Inflammatory macrophage treated with lipopolysaccharide for 1 hour (primary cell): ENCODE measurements around the gene CDK5RAP3.
"Not testable (repeated sequence)": the region's sequence is repeated elsewhere in the genome, so short reads cannot be mapped to it uniquely, and the experiment has no call there.

Experiments
- DNase-seq, 2 donors: peaks; one replicate each; pipeline ENCODE4 v3.0.0-alpha.2; 2020 to 2022

Gene CDK5RAP3

DNA sequence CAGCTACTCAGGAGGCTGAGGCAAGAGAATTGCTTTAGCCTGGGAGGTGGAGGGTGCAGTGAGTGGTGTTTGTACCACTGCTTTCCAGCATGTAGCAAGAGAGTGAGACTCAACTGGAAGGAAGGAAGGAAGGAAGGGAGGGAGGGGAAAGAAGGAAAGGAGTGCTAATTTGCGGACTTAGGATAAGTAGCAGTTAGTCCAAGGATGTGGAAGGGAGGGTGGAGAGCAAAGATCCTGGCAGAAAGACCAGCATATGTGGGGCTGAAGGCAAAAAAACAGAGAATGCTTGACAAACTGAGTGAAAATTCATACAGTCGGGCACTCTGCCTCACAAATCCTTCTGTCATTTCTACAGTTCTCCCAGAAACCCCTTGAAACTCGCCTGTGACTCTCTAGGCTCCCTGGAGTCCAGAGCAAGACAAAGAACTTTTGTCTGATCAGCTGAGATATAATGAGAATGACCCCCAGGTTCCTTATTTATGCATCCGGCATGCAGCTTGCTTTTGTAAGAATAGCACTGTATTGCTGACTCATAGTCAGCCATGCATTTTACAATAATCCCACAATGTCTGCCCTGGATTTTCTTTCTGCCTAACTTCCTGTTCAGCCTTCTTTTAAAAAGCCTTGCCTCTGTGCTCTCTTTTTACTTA lies 31.5 kb downstream of the CDK5RAP3 start:
- DNase-seq = peak; percentile 87 to 95

DNA sequence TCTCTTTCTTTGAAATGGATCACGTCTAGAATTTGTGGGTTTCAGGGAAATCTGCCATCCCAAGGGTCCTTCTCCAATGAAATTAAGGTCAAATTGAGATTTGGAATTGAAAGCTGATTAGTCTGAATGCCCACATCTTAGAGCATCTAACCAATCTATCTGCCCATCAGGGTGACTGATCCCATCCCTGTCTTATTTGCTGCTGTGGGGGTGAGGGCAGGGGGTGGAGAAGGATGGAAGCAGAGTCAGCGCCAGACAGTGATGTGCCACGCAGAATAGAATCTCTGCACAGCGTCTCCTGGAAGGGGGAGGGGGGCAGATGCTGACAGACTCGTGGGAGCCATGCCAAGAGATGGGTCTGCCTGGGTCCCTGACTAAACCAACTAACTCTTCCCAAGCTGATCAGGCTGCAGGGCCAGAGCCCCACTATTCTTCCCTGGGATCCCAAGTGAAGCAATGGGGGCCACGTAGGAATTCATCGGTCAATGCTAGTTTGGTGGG lies 32.1 kb downstream of the CDK5RAP3 start:
- DNase-seq = no peak

DNA sequence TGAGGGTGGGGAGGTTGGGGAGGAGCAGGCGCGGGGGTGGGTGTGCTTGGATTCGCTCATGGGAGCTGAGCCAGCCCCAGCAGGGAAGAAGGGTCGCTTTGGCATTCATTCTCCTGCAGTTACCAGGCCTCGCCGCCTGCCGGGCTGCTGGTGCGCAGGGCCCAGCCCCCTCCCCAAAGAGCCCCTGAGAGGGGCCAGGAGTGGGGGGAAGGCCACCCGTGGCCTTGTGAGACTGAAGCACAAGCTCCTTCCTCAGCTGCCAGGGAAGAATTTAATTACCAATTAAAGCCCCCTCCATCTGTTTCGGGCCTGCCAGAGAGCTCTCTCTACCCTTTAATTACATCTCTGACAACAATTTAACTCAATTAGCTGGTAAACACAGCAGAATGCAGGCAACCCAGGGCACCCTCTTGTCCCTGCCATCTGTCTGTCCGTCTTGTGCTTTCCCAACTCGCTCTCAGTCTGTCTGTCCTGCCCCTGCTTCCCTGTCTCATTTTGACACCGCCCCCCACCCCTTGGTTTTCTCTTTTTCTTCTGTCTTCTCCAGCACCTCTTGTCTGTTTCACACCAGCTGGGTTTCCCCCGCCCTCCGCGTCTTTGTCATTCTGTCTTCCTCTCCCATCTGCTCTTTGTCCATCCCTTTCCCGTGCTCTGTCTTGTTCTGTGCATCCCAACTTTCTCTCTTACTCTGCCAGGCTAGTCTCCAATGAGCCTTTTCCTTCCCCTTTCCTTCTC lies 32.7 kb downstream of the CDK5RAP3 start:
- peak; percentile 36 to 56 for DNase-seq

DNA sequence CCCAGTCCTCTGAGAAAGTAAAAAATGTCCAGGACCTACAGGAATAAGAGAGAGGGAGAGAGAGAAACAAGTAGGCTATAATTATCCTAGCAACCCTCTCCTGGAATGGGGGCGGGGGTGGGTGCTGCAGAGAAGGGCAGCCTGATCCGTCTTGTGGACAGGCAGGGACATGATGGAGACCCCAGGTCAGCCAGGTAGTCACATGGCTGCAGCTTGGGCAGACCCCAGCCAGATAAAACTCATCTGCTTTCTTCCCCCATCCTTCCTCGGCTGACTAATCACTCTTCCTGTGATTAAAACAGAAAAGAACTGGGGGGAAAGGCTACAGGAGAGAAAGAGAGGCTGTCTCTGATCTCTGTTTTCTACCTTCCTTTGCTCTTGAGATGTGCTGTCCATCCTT lies 34.1 kb downstream of the CDK5RAP3 start:
- no peak for DNase-seq

DNA sequence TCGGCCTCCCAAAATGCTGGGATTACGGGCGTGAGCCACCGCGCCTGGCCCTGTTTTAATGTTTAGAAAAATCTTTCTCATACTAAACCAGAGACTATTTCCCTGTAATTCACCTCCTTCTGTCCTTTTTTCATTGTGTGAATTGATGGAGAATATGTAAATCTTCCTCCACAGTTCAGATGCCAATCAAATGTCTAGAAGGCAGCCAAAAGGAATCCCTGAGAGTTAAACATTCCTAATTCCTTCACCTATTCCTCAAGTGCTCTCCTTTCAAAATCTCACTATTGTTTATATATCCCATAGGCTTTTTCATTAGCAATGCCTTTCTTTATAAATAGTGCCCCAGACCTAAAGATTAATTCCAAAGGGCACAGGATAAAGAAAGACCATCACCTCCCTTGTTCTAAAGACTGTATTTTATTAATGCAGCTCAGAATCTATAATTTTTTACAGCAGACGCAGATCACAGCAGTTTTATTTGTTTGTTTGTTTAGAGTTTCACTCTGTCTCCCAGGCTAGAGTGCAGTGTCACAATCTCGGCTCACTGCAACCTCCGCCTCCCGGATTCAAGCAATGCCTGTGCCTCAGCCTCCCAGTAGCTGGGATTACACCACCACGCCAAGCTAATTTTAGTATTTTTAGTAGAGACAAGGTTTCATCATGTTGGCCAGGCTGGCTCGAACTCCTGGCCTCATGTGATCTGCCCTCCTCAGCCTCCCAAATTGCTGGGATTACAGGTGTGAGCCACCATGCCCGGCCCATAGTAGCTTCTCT lies 36.2 kb downstream of the CDK5RAP3 start:
- peak; percentile 51 to 71 for DNase-seq

DNA sequence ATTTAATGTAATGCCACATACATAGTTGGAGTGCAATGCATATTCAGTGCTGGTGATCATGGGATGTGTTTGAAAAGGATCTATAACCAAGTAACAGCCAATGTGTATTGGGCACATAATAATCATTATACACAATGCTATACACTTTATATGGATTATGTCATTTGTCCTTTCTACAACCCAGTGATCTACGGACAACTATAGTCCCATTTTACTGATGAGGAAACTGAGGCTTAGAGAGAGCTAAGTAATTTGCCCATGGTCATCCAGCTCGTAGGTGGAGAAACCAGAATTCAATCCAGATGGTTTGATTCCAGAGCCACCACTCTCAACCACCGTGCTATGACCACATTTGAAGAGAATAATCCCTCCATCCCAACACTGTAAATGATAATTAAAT lies 39.3 kb downstream of the CDK5RAP3 start:
- no peak for DNase-seq

DNA sequence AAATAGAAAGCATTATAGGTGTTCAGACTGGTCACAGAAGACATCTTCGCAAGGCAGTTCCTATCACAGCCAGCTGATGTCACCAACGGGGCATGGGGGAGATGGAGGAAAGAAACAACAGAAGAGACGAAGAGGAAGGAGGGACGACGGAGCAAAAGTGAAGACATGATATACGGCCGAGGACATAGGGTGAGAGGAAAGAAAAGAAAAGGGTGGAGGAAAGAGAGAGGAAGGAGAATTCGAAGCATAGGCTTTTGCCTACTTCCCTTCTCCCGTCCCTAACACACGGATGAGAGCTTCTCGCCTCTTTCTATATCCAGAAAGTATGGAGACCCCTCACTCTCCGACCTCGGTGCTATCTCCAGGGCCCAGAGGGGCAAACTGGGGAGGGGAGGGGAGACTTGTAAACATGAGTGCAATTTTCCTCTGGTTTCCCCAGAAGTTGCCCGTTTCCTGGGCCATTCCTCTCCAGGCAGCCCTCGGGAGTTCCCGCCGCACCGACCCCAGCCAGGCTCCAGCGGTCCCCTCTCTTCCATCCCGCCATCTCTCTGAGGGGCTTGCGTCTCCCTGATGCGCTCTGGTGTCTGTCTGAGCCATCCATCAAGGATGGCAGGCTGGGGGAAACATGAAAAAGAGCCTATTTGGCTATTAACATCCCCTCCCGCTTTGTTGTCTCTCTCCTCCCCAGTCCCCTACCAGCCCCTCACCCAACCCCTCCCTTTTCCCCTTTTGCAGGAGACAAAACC lies 40.7 kb downstream of the CDK5RAP3 start:
- no peak for DNase-seq

DNA sequence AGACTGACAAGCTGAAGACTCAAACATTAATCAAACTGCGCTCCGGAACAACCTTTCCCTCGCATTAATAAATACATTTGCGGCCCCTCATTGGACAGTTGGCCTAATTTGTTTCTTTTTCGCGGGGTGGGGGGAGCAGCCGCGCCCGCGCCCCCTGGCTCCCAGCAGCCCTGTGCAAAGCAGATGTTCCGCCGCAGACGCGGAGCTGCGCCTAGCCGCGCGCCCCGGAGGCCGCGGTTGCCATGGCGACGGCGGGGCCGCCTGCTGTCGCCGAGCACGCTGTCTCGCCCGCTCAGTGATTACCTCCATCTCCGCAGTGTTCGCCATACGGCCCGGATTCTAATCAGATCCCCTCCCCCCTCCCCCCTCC lies 41.2 kb downstream of the CDK5RAP3 start:
- DNase-seq = no peak

DNA sequence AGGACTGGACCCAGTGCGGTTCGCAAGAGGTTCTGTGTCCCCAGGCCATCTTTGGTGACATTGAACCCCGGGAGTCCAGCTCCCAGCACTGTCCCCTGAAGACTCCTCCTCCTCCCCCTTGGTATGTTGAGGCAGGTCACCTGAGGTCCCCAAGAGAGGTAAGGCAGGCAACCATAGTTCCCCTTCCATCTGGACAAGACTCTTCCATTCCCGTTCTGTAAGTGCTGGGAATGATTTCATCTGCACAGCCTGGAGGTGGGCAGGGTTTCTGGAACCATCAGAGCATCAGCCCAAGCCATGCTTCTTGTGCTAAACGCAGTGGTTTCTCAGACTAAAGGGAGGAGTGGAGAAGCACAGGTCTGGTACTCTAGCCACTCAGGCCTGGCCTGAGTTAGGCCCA lies 41.7 kb downstream of the CDK5RAP3 start:
- no peak for DNase-seq

DNA sequence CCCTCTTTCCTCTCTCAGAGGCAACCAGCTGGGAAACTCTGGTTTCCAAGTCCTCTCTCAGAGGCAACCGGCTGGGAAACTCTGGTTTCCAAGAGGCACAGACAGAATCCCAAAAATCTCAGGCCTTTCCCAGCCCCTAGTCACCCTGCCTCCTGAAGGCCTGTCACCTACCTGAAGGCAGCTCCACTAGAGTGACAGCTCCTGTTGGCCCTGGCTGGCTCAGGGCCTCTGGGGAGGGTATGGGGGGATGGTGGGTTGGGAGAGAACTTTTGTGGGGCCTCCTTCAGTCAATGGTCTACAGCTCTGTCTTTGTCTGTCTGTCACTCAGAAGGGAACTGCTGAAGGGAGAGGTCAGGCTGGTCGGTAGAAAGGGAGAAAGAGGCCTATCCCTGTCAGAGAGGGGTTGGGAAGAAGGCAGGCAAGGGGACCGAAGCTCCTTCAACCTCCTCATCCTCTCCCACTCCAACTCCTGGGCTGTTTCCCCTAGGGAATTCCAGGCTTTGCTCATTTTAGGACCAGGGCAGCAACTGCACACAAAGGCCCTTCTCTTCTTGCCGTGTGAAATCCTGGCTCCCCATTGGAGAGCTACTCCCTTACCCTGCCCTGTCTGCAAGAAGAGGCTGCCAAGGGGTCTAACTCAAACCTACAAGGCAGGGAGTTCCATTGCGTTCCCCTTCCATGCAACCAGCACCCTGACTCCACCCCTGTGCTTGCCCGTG lies 43.1 kb downstream of the CDK5RAP3 start:
- no peak for DNase-seq

DNA sequence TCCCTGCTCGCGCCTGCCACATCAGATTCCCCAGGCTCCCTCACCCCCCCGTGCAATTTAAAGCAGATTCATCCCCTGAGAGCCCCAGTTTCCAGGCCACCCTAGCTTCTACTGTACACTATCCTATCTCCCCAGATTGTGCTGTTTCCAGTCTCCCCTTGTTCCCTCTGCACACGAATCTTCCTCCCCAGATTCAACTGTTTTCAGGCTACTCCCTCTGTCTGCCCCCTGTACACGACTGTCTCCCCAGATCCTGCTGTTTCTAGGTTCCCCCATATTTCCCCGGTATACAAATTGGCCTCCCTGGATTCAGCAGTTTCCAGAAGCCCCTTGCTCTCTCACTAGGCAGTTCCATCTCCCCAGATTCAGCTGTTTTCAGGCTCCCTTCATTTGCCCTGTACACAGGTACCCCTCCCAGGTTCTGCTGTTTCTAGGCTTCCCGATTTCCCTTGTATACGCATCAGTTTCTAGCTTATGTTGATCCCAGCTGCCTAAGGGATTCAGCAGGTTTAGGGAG lies 43.7 kb downstream of the CDK5RAP3 start:
- DNase-seq = no peak

DNA sequence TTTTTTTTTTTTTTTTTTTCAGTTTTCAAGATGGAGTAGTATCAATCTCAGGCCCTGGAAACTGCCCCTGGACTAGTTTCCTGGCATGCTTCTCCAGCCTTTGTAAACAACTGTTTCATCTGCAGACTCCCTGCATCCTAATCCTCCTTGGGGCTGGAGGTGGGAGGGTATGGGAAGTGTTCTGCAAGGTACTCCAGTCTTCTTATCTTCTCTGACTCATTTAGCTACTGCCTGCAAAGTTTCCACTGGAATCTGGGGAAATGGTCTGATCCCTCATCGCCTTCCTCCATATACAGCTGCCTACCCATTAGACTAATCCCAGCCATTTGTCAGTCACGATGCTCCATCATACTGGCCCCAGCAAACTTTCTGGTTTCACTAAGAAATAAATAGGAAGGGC lies 45.2 kb downstream of the CDK5RAP3 start:
- no peak for DNase-seq

DNA sequence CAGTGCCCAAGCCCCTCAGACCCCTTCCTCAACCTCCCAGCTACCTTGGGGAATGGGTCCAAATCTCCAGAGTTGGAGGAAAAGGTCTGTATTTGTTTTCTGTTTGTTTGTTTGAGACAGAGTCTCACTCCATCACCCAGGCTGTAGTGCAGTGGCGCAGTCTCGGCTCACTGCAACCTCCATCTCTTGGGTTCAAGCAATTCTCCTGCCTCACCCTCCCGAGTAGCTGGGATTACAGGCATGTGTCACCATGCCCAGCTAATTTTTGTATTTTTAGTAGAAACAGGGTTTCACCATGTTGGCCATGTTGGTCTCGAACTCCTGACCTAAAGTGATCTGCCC lies 46.9 kb downstream of the CDK5RAP3 start:
- DNase-seq = not testable (repeated sequence)

DNA sequence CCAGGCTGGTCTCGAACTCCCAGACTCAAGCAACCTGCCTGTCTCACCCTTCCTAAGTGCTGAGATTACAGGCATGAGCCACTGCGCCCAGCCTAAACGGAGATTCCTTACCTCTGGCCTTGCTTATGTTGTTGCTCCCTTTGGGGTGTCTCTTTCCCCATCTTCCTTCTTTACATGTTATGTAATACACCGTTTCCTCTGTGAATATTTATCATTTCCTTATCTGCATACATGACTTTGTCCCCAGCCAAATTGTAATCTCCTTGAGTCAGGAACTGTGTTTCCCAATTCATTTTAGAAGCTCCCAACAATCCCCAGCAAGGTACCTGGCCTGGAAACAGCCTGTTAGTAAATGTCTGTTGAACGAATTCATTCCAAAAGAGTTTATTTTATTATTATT lies 51.0 kb downstream of the CDK5RAP3 start:
- peak; percentile 60 to 78 for DNase-seq

DNA sequence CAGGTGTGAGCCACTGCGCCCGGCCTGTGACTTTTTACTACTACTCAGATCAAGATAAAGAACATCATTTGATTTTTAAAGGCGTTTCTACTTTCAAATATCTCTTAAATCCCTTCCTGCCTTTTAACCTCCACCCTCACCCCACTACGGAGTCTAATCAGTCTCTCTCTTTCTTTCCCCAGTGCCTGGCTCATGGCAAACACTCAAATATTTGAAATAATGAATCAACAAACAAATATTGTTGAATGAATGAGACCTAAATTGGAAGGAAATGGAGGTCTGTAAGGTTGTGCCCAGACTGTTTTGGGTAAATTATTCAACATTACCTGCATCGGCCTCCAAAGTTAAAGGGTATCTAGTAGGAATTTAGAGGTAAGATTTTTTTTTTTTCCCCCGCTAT lies 52.0 kb downstream of the CDK5RAP3 start:
- no peak for DNase-seq

DNA sequence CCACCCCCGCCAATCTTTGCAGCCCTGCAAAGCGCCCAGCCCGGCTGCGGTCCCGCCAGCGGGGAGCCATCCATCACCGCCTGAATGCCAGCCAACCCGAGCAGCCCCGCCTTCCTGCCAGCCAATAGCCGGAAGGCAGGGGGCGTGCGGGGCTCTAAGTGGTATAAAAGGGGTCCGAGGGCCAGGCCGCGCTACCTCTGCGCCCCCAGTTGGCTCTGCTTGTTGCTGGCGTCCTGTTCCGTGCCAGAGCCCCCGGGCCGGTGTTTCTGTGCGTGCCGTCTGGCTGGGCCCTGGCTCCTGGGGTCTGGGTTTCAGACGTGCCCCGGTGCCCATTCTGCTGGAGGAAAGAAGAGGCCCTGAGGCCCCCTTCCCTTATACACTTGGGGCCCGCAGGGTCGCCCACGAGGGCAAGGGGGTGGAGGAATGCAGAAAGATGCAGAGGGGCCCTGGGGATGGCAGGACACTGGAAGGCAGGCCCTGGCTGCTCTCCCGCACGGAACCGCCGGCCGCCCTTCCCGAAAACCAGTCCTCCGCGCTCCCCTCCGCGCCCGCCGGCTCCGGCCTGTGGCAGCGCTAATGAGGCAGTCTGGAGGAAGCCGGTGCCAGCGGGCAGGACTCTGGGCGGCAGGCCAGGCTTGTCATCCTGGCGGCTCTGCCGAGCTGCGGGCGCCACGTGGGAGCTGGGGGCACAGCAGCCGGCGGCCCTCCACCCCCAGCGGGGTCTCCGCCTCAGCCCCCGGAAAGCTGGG lies 52.7 kb downstream of the CDK5RAP3 start:
- DNase-seq = peak in 1 of 2 donors; percentile 61

DNA sequence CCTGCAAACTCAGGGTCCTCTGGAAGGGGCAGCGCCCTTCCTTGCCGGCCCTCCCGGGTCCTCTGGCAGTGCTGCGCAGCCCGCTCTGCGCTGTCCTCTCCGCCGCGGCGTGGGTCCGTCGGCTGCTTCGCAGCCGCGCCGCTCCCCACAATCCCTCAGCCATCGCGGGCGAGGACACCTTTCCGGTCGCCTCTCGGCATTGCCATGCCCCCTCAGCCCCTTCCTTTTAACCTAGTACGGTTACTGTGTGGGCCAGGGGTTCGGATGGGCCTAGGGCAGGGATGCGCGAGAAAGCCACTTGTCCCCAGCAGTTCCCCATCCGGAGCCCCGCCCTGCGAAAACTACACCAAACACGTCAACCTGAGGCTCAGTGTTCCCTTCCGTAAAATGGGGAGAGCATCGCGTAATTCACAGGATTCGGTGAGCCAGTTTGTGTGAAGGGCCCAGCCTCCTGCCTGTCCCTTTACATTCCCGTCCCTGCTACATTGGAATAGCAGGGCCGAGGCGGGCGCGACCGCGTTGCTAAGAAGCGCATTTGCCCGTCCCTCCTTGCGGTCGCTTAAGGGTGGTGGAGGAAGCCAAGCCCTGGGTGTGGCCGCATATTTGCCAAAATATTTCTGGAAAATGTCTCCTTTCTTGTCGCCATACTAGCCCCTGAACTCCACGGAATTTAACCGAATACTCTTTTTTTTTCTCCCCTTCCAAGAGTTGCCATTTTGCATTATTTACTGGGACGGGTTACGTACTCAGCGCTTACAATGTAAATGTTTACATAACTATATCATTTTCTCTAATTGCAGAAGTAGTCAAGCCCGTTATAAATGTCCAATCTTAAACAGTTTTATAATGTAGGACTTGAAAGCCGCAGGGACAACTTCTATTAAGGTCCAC lies 53.5 kb downstream of the CDK5RAP3 start:
- peak in 1 of 2 donors; percentile 40 for DNase-seq

DNA sequence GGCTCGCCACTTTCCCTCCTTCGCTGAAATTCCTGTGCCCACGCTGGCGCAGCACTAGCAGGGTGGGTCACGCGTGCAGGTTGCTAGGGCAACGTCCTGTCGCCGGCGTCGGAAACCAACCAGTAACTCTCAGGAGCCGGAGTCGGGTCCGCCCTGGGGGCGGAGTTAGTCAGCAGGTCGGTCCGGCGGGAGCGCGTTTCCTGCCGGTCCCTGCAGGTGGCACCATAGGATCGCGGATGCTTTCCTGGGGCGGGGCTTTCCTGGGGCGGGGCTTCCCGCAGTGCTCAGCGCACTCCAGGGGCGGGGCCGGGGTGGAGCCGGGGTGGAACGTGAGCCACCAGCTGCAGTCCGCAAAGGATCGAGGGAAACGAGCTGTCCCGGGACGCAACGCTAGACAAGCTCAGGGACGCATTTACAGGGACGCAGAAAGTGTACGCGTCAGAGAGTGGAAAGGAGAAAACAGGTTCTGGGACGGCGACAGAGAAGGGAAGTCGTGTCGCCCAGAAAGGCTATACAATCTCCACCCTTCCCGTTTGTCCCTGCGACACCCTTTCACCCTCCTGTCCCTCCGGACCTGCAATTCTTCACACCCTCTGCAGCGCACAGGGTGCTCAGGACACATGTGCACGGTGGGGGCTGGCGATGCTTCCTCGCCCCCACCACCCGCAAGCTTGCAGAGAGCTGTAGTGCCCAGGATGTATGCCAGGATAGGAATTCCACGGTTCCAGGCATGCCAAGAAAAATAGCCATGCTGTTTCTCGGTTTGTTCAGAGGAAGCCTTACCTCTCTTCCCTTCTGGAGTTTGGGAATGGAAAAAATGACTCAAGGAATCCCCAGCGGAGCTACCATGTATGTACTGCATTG lies 54.4 kb downstream of the CDK5RAP3 start:
- DNase-seq = peak; percentile 96 to 99

DNA sequence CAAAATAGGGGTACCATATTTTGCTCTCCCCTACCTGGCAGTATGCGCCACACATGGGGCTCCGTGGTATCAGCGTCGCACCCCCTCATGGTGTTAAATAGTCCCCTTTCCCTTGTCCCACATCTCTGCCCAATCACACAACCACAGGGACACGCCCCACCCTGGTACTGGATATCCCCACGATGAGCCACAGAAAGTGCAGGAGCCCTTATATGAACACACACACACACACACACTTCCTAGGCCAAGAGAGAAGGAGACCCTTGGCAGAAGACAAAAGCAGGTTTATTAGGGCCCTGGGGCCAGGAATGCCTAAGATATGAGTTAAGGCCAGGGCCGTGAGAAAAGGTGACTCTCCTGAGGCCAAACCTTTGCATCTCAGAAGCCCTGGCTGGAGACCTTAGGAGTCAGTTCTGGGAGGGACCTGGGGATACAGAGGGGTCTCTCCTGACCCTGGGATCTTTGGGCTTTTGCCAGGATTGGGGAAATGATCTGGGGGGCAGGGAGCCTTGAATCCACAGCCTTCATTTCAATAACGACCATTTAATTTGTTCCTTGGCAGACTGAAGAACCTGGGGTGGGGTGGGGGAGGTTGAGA lies 55.1 kb downstream of the CDK5RAP3 start:
- DNase-seq = no peak
